D721Med (cell line): ENCODE data around the gene THSD4.

Source experiments
- DNase-seq: peaks from one replicate; pipeline ENCODE4 v3.0.0; 2011; ENCODE audit warnings: low spot score; ENCODE audit not compliant: insufficient read length
- FAIRE-seq: peaks from 2 replicates; lab custom pipeline; 2011; peaks lifted over from hg19 to GRCh38; lab: Jason Lieb, UNC
- TF ChIP-seq, protein P1 (sequence below): IDR thresholded peaks from 2 replicates; pipeline ENCODE4 v1.5.1; 2012; ENCODE audit warnings: mild to moderate bottlenecking, control low read depth; ENCODE audit not compliant: insufficient read depth; ENCODE audit errors: missing control alignments

Gene THSD4

DNA sequence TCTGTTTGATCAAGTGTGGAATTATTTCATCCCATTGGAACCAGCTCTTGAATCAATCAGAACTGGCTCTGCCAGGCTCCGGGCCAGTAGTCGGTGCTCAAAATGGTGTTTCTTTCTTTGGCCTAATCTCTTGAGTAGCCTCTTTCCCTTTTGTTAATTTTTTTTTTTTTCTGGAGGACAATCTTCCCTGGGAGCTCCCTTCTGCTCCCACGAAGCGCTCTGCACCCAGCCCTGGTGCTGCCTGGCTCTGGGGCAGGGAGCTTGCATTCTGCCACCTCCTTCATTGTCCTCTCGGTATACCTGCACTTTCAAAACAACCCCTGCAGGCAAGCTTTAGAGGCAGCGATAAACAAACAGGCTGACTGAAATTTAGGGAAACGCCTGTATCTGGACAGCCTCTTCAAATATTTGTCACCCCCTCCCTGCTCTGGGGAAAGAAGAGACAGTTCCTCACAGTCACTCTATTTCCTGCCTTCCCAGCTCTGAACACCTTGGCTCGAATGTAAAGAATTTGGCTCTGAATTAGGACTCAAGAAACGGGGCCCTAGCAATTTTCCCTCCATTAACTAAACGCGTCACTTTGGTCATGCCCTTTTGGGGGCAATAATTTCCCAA lies 1.1 kb upstream of the THSD4 start:
- TF ChIP-seq, protein P1, sequence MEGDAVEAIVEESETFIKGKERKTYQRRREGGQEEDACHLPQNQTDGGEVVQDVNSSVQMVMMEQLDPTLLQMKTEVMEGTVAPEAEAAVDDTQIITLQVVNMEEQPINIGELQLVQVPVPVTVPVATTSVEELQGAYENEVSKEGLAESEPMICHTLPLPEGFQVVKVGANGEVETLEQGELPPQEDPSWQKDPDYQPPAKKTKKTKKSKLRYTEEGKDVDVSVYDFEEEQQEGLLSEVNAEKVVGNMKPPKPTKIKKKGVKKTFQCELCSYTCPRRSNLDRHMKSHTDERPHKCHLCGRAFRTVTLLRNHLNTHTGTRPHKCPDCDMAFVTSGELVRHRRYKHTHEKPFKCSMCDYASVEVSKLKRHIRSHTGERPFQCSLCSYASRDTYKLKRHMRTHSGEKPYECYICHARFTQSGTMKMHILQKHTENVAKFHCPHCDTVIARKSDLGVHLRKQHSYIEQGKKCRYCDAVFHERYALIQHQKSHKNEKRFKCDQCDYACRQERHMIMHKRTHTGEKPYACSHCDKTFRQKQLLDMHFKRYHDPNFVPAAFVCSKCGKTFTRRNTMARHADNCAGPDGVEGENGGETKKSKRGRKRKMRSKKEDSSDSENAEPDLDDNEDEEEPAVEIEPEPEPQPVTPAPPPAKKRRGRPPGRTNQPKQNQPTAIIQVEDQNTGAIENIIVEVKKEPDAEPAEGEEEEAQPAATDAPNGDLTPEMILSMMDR, result no peak
- DNase-seq (no peak), FAIRE-seq (no peak)

DNA sequence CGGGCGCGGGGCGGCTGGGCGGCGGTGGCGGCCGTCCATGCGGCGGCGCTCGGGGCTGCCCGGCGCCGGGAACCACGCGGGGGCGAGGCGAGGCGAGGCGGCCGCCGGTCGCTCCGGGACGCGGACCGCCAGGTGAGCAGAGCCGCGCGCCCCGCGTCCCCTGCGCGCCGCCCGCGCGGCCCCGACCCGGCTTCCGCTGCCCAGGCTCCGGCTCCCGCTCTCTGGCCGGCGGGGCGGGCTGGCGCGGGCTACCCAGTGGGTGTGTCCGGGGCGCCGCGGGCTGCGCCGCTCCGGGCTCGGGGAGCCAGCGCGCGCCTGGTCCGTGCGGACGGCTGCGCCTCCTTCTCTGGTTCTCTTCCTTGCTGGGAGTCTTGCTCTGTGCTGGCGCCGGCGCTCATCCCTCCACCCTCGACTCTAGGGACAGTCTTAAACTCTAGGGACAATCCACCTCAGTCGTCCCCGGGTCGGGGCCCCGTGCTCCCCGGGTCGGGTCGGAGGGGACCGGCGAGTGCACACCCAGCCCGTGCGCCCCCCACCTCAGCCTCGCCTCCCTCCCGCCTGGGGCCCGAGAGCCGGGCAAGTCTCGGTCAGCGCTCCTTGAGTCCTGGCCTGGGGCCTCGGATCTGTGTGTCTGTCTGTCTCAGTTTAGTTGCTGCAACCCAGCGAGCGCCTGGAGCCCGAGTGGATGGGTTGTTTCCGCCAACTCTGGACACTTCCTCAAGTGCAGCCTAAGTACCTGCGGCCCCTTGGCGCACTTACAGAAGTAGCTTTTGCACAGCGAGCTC lies 488 bp downstream of the THSD4 start:
- TF ChIP-seq, protein P1, result no peak
- no peak for FAIRE-seq
- DNase-seq, result no peak

GRCh38 chr15:71116366-71116765 lies 1.1 kb downstream of the THSD4 start:
- DNase-seq, result no peak
- no peak for FAIRE-seq
- TF ChIP-seq, protein P1, result no peak

DNA sequence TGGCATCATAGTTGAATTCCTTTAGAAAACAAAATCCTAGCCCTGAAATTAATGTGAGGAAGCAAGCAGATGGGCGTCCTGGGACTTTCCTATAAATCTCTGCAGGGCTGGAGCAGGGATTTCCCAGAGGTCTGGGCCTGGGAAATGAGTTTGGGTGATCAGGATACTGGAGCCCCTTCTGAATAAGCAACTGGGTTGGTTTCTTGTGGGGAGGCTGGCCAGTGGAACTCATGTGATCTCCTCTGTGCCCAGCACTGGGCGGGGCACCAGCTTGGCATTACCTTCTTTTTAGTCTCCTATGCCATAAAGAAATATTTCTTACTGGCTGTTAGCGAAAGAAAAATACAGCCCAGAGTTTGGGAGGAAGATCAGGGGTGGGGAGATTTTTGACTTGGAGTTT lies 1.7 kb downstream of the THSD4 start:
- FAIRE-seq (no peak), DNase-seq (no peak)
- TF ChIP-seq, protein P1, result no peak

DNA sequence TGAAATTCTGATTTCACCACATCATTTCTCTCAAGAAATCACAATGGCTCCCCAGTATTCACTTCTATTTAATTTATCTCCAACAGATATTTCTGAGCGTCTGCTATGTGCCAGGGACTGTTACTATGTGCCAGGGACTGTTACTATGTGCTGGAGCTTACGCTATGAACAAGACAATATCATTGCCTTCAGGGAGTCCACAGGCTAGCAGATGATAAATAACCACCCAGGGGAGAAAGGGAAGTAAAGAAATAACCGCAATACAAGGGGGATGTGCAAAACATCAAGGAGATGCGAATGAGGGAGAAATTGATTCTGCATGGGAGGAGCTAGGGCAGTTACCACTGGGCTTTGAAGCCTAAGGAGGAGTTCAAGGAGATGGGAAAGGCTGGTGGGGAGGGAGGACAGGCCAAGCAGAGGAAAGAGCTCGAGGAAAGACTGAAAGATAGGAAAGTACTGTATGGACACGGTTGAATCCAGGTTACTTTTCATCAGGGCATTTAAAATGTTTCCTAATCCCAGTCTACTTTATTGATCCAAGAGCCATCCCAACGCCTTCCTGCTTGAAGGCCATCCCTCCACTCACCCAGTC lies 2.5 kb downstream of the THSD4 start:
- DNase-seq, result no peak
- no peak for FAIRE-seq
- TF ChIP-seq, protein P1, result no peak

DNA sequence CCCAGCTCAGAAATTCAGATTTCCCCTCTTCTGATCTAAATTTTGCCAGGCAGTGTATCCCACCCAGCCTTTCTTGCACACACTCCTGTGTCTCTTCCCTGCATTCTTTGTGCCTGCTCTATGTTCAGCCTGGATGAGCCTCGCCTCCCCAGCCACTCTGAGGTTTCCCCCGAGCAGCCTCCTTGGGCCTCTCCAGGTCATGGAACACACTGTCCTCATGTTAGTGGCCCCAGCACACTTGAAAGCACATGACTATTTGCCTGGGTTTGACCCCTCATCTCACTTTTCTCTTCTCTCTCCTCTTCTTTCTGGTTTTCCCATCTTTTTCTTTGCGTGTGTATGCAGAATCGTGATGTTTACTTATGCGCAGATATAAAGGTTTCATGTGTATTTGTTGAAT lies 3.1 kb downstream of the THSD4 start:
- FAIRE-seq (no peak), DNase-seq (no peak)
- TF ChIP-seq, protein P1, result no peak
